PC-9 (cell line): ENCODE measurements around the gene NAGS. TPM values are rescaled to one million over a fixed set of nuclear protein-coding genes. Genes with fewer than 3 reads are reported as not detected.
"Not testable (repeated sequence)": the region's sequence is repeated elsewhere in the genome, so short reads cannot be mapped to it uniquely, and the experiment has no call there.

ENCODE experiments used
- BruUV-seq: library from RNA; stranded (reverse); fragments of 400-500 nt; replicated peaks from 2 replicates; lab custom pipeline; 2021; lab: Mats Ljungman, UMichigan
- CTCF ChIA-PET: fragments of 300-600 bp; sonication (Branson Sonifier 250); formaldehyde crosslinking; loops from one replicate; lab custom pipeline; 2022; ENCODE audit warnings: antibody characterized with exemption; lab: Charles Lee
- POLR2A ChIA-PET: fragments of 300-600 bp; sonication (Branson Sonifier 250); formaldehyde crosslinking; loops from one replicate; lab custom pipeline; 2022; ENCODE audit warnings: antibody characterized with exemption; ENCODE audit not compliant: unreplicated experiment; lab: Charles Lee
- DNase-seq, 2 experiments: peaks; one replicate each; pipeline versions ENCODE4 v3.0.0 to v3.0.0-alpha.2; 2015 to 2022; ENCODE audit warnings: mixed read lengths in 1 of 2
- H2AFZ ChIP-seq: fragments of 200-600 bp; sonication (generic); 2 replicates; pipeline ENCODE4 v1.8.1; 2017; ENCODE audit warnings: antibody characterized with exemption
- H3F3A ChIP-seq: fragments of 200-600 bp; sonication (generic); 2 replicates; pipeline ENCODE4 v1.8.1; 2017; ENCODE audit warnings: antibody characterized with exemption, mild to moderate bottlenecking, low read depth; ENCODE audit not compliant: insufficient read depth
- H3K27ac ChIP-seq: fragments of 200-600 bp; sonication (generic); 2 replicates; pipeline ENCODE4 v1.6.1; 2016; ENCODE audit warnings: mixed run types
- H3K27me3 ChIP-seq: fragments of 200-600 bp; sonication (generic); 2 replicates; pipeline ENCODE4 v1.6.1; 2016; ENCODE audit warnings: low read depth, mixed run types; ENCODE audit not compliant: insufficient read depth
- H3K36me3 ChIP-seq: fragments of 200-600 bp; sonication (generic); 2 replicates; pipeline ENCODE4 v1.6.1; 2016; ENCODE audit warnings: low read depth, mixed run types
- H3K4me1 ChIP-seq: fragments of 200-600 bp; sonication (generic); replicated peaks from 2 replicates; pipeline ENCODE4 v1.6.1; 2016; ENCODE audit warnings: mixed run types; ENCODE audit not compliant: insufficient read depth
- H3K4me2 ChIP-seq: fragments of 200-600 bp; sonication (generic); 2 replicates; pipeline ENCODE4 v1.6.1; 2017; ENCODE audit warnings: mixed run types
- H3K4me3 ChIP-seq: fragments of 200-600 bp; sonication (generic); 2 replicates; pipeline ENCODE4 v1.6.1; 2016; ENCODE audit warnings: mixed run types
- H3K79me2 ChIP-seq: fragments of 200-600 bp; sonication (generic); 2 replicates; pipeline ENCODE4 v1.6.1; 2017; ENCODE audit warnings: low read depth, mixed run types
- H3K9me2 ChIP-seq: fragments of 200-600 bp; sonication (generic); 2 replicates; pipeline ENCODE4 v1.8.1; 2017; ENCODE audit warnings: mild to moderate bottlenecking; ENCODE audit not compliant: insufficient read depth
- H3K9me3 ChIP-seq: fragments of 200-600 bp; sonication (generic); 2 replicates; pipeline ENCODE4 v1.8.1; 2016; ENCODE audit warnings: low read depth; ENCODE audit not compliant: insufficient read depth
- H4K20me1 ChIP-seq: fragments of 200-600 bp; sonication (generic); 2 replicates; pipeline ENCODE4 v1.8.1; 2017; ENCODE audit not compliant: insufficient read depth
- CTCF ChIP-seq: fragments of 200-600 bp; sonication (generic); conservative IDR thresholded peaks from 2 replicates; pipeline ENCODE4 v1.6.1; 2017; ENCODE audit warnings: mixed run types, antibody characterized with exemption, mild to moderate bottlenecking, moderate library complexity
- EZH2 ChIP-seq: fragments of 200-600 bp; sonication (generic); IDR thresholded peaks from 2 replicates; pipeline ENCODE4 v1.8.0; 2017; ENCODE audit warnings: antibody characterized with exemption, low read depth
- intact Hi-C: fragments of 100-400 bp; cut with micrococcal nuclease; formaldehyde crosslinking; loops from one replicate; pipeline ENCODE4 v1.10.0; 2022; ENCODE audit not compliant: unreplicated experiment
- total RNA-seq: library from RNA; stranded (reverse); gene quantifications from 2 replicates; pipeline ENCODE4 v1.2.3, GENCODE V29; 2021

The NAGS gene
- total RNA-seq, 1 experiment from 2014 or later: 1.0 TPM

GRCh38 chr17:44043272-44043696 is 38.9 kb downstream of the NAGS start:
- peaks cover 71% of the 10 kb centered on the region for H4K20me1 ChIP-seq
- TF ChIP-seq CTCF: no peak
- TF ChIP-seq EZH2: no peak
- H3K9me3 ChIP-seq: no peaks in the 10 kb centered on the region
- no TSS peak for BruUV-seq
- H3K9me2 ChIP-seq: no peaks in the 10 kb centered on the region
- peaks cover 28% of the 10 kb centered on the region for H3F3A ChIP-seq
- H3K27me3 ChIP-seq: no peaks in the 10 kb centered on the region
- intact Hi-C loops: no loop called here
- ChIA-PET POLR2A (interaction anchor here (0.6 to 0.8 kb wide), 2 partner anchors 21 to 78 kb away, joined by 4 to 22 read pairs; no protein-coding TSS in a partner anchor), CTCF (interaction anchor here (0.9 to 1.1 kb wide), 2 partner anchors 40 to 80 kb away, joined by 3 read pairs; partner anchors contain the start of gene HDAC5)
- DNase-seq: no peak
- H3K36me3 ChIP-seq: peaks cover 5% of the 10 kb centered on the region; the same call in 1 of the 2 replicates
- peaks cover 62% of the 10 kb centered on the region for H3K79me2 ChIP-seq
- H3K4me2 ChIP-seq: no peak overlapping the region
- no peak overlapping the region for H2AFZ ChIP-seq
- no peak overlapping the region for H3K4me3 ChIP-seq
- no peak overlapping the region for H3K27ac ChIP-seq
- H3K4me1 ChIP-seq: no peaks in the 10 kb centered on the region

DNA sequence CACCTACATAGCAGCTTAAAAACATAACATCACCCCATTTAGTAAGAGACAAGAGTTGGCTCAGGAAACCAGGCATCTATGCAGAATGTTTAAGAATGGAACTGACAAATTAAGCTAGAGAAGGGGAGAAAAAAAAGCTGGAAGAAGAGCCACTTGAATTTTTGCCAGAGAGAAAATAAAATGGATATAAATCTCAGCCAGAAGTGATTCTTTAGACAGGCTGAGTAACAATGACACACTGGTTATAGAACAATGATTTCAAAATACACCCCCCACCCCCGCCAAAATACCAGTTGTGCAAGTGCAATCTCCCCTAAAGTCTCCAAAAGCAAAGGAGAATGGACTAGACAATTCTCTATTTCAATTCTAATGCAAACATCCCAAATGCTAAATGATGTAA is 39.6 kb downstream of the NAGS start:
- no peak overlapping the region for H3K27ac ChIP-seq
- peaks cover 28% of the 10 kb centered on the region for H3F3A ChIP-seq
- H3K4me1 ChIP-seq: no peaks in the 10 kb centered on the region
- no peaks in the 10 kb centered on the region for H3K9me2 ChIP-seq
- TF ChIP-seq CTCF (no peak), EZH2 (no peak)
- H3K4me3 ChIP-seq: no peak overlapping the region
- H3K79me2 ChIP-seq: peaks cover 70% of the 10 kb centered on the region
- POLR2A ChIA-PET: interaction anchor here (0.6 to 0.7 kb wide), 3 partner anchors 21 to 456 kb away, joined by 3 to 4 read pairs (median 4); no protein-coding TSS in a partner anchor
- H2AFZ ChIP-seq: no peak overlapping the region
- CTCF ChIA-PET: interaction anchor here (0.8 to 0.9 kb wide), 2 partner anchors 22 to 39 kb away, joined by 3 read pairs; no protein-coding TSS in a partner anchor
- H3K4me2 ChIP-seq: no peak overlapping the region
- intact Hi-C loops: no loop called here
- no TSS peak for BruUV-seq
- DNase-seq: no peak
- no peaks in the 10 kb centered on the region for H3K27me3 ChIP-seq
- peaks cover 6% of the 10 kb centered on the region for H3K36me3 ChIP-seq
- H4K20me1 ChIP-seq: peaks cover 79% of the 10 kb centered on the region
- H3K9me3 ChIP-seq: no peaks in the 10 kb centered on the region

DNA sequence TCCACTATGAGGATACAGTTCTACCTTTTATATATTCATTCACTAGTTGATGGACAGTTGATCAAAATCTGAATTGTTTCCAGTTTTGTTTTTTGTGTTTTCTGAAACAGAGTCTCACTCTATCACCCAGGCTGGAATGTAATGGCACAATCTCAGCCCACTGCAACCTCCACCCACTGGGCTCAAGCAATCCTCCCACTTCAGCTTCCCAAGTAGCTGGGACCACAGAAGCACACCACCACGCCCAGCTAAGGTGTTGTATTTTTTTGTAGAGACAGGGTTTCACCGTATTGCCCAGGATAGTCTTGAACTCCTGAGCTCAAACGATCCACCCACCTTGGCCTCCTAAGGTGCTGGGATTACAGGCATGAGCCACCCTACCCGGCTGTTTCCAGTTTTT is 41.1 kb downstream of the NAGS start:
- no TSS peak for BruUV-seq
- Histone ChIP-seq H3K27ac (no peak overlapping the region), H3K9me3 (no peaks in the 10 kb centered on the region), H3K9me2 (no peaks in the 10 kb centered on the region), H3K36me3 (peaks cover 14% of the 10 kb centered on the region), H3K79me2 (peaks cover 72% of the 10 kb centered on the region), H3F3A (peaks cover 28% of the 10 kb centered on the region), H3K4me1 (no peaks in the 10 kb centered on the region), H3K4me3 (no peak overlapping the region), H2AFZ (no peak overlapping the region), H4K20me1 (peaks cover 80% of the 10 kb centered on the region), H3K27me3 (no peaks in the 10 kb centered on the region), H3K4me2 (no peak overlapping the region)
- intact Hi-C loops: no loop called here
- TF ChIP-seq CTCF (no peak), EZH2 (no peak)
- POLR2A ChIA-PET: no interaction called here
- CTCF ChIA-PET: no interaction called here
- no peak for DNase-seq

GRCh38 chr17:44046893-44047292 is 42.5 kb downstream of the NAGS start:
- H3K4me3 ChIP-seq, DNase-seq, CTCF ChIA-PET, H3K4me2 ChIP-seq, H2AFZ ChIP-seq, POLR2A ChIA-PET, H3K27me3 ChIP-seq, H3K9me3 ChIP-seq, H3K9me2 ChIP-seq, H3K4me1 ChIP-seq, intact Hi-C loops, H3K27ac ChIP-seq, BruUV-seq: not testable (repeated sequence)
- Histone ChIP-seq H4K20me1 (peaks cover 72% of the 10 kb centered on the region), H3F3A (peaks cover 28% of the 10 kb centered on the region), H3K36me3 (peaks cover 16% of the 10 kb centered on the region), H3K79me2 (peaks cover 65% of the 10 kb centered on the region)
